A549 treated with dexamethasone at 1 μM for 4 hours (cell line): ENCODE data around the gene PPIB. TPM values are rescaled to one million over a fixed set of nuclear protein-coding genes. Genes with fewer than 3 reads are reported as not detected.

Experiments used
- total RNA-seq: library from RNA; stranded (reverse); fragments of 200-300 nt; extraction: Qiagen RNA extraction; gene quantifications from 5 replicates; pipeline ENCODE4 v1.2.3, GENCODE V29; 2022

Gene PPIB
- total RNA-seq: 762 to 818 TPM (median 790 TPM) in 5 replicates

GRCh38 chr15:64162869-64163658, at the start of gene PPIB:
Gene PPIB, minus strand, starts transcription at chr15:64163022. Its CDS starts 36 bp downstream, at chr15:64162986.

GRCh38 chr15:64151727-64152506, 10.9 kb downstream of the PPIB start, which contains the start of gene SNX22:
Gene SNX22, plus strand, starts transcription at chr15:64151731. Its CDS starts 45 bp downstream, at chr15:64151776.

Other genes with a start within 250 kb of the PPIB start
- 2.2 to 4.7 TPM (median 3.9 TPM) in 5 replicates for gene DAPK2, start 116.5 kb downstream of the PPIB start, total RNA-seq
- 106 to 179 TPM (median 114 TPM) in 5 replicates for gene CIAO2A, start 69.2 kb downstream of the PPIB start, total RNA-seq
- gene SNX1, start 67.0 kb downstream of the PPIB start, total RNA-seq: 69.9 to 77.4 TPM (median 74.3 TPM) in 5 replicates
- 0.50 to 1.3 TPM (median 0.74 TPM) in 5 replicates for gene SNX22, start 11.3 kb downstream of the PPIB start, total RNA-seq
- gene CSNK1G1, start 193.2 kb upstream of the PPIB start, total RNA-seq: 15.1 to 22.4 TPM (median 19.8 TPM) in 5 replicates
- 106 to 264 TPM (median 118 TPM) in 5 replicates for gene PCLAF, start 218.4 kb upstream of the PPIB start, total RNA-seq
- 24.5 to 35.4 TPM (median 26.1 TPM) in 5 replicates for gene TRIP4, start 224.8 kb upstream of the PPIB start, total RNA-seq